ENCODE measurements around the gene CATSPERZ.
A peak's percentile ranks its signal among the peaks of the same experiment; 100 is the strongest.

Gene CATSPERZ

DNA sequence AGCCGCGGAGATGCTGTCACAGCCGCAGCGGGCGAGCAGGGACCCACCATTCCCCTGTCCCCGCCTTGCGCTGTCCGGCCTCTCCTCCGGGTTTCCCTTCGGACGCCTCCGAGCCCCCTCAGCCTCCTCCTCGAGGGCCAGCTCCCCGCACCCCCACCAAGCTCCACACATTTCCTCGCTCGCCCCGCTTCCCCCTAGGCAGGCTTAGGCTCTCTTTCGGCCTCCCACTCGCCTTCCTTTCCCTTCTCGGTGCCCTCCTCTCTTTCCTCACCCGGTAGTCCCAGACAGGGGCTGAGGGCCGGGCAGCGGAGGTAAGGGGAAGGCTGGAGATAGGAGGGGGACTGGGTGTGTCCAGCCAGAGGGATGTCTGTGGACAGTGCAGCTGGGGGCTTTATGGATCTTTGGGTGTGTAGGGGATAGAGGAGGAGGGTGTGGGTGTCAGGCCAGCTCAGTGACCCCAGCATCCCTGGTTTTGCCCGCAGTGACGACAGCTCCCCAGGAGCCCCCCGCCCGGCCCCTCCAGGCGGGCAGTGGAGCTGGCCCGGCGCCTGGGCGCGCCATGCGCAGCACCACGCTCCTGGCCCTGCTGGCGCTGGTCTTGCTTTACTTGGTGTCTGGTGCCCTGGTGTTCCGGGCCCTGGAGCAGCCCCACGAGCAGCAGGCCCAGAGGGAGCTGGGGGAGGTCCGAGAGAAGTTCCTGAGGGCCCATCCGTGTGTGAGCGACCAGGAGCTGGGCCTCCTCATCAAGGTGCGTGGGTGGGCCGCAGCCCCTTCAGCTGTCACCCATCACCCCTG is 7.5 kb upstream of the CATSPERZ start:
- H3K4me3 ChIP-seq (ENCODE audit: low read length), result peak overlapping the region; percentile 19
- no peak overlapping the region for H3K27ac ChIP-seq (ENCODE audit: low read depth, low read length)
- peaks cover 2% of the 10 kb centered on the region for H3K36me3 ChIP-seq (ENCODE audit: control insufficient read depth, insufficient read depth, low read length)
- peaks cover 42% of the 10 kb centered on the region for H3K27me3 ChIP-seq (ENCODE audit: control insufficient read depth, insufficient read depth, low read length)
- no peaks in the 10 kb centered on the region for H3K4me1 ChIP-seq (ENCODE audit: control insufficient read depth, insufficient read depth, low read length)
- H3K9ac ChIP-seq (ENCODE audit: low read length), result no peak overlapping the region

DNA sequence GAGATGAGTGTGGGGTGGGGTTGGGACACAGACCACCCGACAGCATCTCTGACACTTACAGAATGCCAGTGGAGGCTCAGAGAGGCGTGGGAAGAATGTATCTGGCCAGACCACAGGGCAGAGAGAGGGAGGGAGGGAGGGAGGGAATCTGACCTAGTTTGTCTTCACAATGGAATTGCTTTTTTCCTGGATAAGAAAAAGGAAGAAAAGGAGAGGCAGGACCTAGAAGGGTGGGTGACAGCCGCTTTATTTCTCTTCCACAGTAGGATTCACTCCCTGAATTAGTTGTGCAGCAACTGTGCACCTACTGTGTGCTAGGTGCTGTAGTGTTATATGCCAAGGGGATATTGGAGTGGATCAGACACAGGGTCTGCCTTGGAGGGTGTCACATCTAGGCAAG is 5.4 kb upstream of the CATSPERZ start:
- H3K9ac ChIP-seq (ENCODE audit: low read length), result no peak overlapping the region
- H3K4me1 ChIP-seq (ENCODE audit: control insufficient read depth, insufficient read depth, low read length), result peaks cover 2% of the 10 kb centered on the region
- H3K27ac ChIP-seq (ENCODE audit: low read depth, low read length), result no peak overlapping the region
- H3K4me3 ChIP-seq (ENCODE audit: low read length), result no peak overlapping the region
- peaks cover 53% of the 10 kb centered on the region for H3K27me3 ChIP-seq (ENCODE audit: control insufficient read depth, insufficient read depth, low read length)
- no peaks in the 10 kb centered on the region for H3K36me3 ChIP-seq (ENCODE audit: control insufficient read depth, insufficient read depth, low read length)

DNA sequence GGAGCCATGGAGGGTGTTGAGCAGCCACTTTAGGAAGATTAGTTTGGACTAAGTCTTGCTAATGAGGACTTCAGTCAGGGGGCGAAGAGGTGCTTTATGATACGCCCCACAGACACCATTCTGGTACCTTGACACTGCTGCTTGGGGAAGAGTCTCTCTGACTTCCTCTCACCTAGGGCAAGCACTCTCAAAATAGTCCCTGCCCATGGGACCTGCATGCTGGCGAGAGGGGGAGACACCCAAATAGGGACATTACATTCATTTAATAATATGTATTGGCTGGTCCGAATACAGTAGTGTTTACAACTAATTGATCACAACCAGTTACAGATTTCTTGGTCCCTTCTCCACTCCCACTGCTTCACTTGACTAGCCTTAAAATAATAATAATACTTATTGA is 4.4 kb upstream of the CATSPERZ start:
- Histone ChIP-seq H3K4me1 (ENCODE audit: control insufficient read depth, insufficient read depth, low read length) (peaks cover 3% of the 10 kb centered on the region), H3K36me3 (ENCODE audit: control insufficient read depth, insufficient read depth, low read length) (no peaks in the 10 kb centered on the region), H3K27ac (ENCODE audit: low read depth, low read length) (no peak overlapping the region), H3K9ac (ENCODE audit: low read length) (no peak overlapping the region), H3K4me3 (ENCODE audit: low read length) (no peak overlapping the region), H3K27me3 (ENCODE audit: control insufficient read depth, insufficient read depth, low read length) (peaks cover 62% of the 10 kb centered on the region)

DNA sequence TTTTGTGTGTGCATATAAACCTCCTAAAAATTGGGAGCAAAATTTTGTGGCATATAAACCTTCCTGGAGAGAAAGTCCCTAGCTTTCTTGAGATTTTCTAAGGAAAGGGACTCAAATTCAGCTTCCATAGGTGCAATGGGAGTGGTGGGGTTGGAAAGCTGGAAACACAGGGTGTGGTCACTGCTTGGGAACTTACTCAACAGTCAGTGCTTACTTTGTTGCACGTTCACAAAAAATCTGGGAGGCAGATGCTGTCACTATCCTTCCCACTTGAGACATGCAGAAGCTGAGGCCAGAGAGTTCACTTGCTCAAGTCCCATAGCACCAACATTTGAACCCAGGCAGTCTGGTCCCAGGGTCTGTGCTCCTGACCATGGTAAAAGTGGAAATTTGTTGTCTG is 3.9 kb upstream of the CATSPERZ start:
- H3K27me3 ChIP-seq (ENCODE audit: control insufficient read depth, insufficient read depth, low read length), result peaks cover 59% of the 10 kb centered on the region
- H3K27ac ChIP-seq (ENCODE audit: low read depth, low read length), result no peak overlapping the region
- no peak overlapping the region for H3K9ac ChIP-seq (ENCODE audit: low read length)
- H3K4me1 ChIP-seq (ENCODE audit: control insufficient read depth, insufficient read depth, low read length), result peaks cover 5% of the 10 kb centered on the region
- H3K4me3 ChIP-seq (ENCODE audit: low read length), result no peak overlapping the region
- no peaks in the 10 kb centered on the region for H3K36me3 ChIP-seq (ENCODE audit: control insufficient read depth, insufficient read depth, low read length)

DNA sequence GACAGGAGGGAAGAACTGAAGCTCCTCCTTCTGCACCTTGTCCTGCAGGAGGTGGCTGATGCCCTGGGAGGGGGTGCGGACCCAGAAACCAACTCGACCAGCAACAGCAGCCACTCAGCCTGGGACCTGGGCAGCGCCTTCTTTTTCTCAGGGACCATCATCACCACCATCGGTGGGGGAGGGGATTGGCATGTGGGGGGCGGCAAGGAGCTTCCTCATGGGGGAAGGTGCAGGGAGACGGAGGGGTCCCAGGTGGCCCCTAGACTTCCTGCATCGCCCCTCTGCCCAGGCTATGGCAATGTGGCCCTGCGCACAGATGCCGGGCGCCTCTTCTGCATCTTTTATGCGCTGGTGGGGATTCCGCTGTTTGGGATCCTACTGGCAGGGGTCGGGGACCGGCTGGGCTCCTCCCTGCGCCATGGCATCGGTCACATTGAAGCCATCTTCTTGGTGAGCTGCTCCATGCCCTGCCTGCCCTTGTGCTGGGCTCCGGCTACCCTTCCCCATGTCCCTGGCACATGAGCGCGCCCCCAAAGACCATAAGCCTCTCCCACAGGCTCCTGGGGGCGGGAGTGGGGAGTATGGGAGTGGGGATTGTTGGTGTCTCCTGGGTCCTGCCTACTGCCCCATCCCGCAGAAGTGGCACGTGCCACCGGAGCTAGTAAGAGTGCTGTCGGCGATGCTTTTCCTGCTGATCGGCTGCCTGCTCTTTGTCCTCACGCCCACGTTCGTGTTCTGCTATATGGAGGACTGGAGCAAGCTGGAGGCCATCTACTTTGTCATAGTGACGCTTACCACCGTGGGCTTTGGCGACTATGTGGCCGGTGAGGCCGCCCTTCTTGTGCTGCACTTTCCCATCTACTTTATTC is 3.1 kb upstream of the CATSPERZ start:
- Histone ChIP-seq H3K9ac (ENCODE audit: low read length) (no peak overlapping the region), H3K4me1 (ENCODE audit: control insufficient read depth, insufficient read depth, low read length) (peaks cover 5% of the 10 kb centered on the region)

DNA sequence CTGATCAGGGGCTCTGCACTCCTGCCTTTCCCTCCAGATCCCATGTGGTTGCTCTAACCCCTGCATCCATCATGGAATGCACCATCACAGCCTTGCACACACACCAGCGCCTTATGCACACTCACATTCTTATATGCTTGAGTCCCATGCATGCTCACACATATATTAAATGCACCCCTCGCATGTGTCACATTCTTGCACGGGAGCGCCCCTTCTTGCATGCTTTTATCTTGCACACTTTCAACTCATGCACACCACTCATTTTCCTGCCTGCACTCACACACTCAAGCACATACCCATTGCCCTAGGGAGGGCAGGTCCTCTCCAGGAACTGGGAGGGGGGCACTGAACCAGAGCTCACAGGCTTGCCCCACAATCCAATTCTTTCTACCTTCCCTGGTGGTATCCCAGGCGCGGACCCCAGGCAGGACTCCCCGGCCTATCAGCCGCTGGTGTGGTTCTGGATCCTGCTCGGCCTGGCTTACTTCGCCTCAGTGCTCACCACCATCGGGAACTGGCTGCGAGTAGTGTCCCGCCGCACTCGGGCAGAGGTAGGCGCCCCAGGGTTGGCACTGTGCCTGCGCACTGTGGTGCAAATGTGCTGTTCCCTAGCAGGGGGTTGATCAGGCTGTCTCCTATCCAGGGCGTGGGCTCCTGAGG is 2.3 kb upstream of the CATSPERZ start:
- H3K4me3 ChIP-seq (ENCODE audit: low read length), result no peak overlapping the region
- no peak overlapping the region for H3K27ac ChIP-seq (ENCODE audit: low read depth, low read length)
- no peaks in the 10 kb centered on the region for H3K36me3 ChIP-seq (ENCODE audit: control insufficient read depth, insufficient read depth, low read length)
- no peak overlapping the region for H3K9ac ChIP-seq (ENCODE audit: low read length)
- H3K27me3 ChIP-seq (ENCODE audit: control insufficient read depth, insufficient read depth, low read length), result peaks cover 49% of the 10 kb centered on the region
- peaks cover 5% of the 10 kb centered on the region for H3K4me1 ChIP-seq (ENCODE audit: control insufficient read depth, insufficient read depth, low read length)

More for the DNA sequence above, 3.1 kb upstream of the CATSPERZ start:
- Histone ChIP-seq H3K27me3 (ENCODE audit: control insufficient read depth, insufficient read depth, low read length) (peaks cover 57% of the 10 kb centered on the region), H3K4me3 (ENCODE audit: low read length) (no peak overlapping the region), H3K27ac (ENCODE audit: low read depth, low read length) (no peak overlapping the region), H3K36me3 (ENCODE audit: control insufficient read depth, insufficient read depth, low read length) (no peaks in the 10 kb centered on the region)

DNA sequence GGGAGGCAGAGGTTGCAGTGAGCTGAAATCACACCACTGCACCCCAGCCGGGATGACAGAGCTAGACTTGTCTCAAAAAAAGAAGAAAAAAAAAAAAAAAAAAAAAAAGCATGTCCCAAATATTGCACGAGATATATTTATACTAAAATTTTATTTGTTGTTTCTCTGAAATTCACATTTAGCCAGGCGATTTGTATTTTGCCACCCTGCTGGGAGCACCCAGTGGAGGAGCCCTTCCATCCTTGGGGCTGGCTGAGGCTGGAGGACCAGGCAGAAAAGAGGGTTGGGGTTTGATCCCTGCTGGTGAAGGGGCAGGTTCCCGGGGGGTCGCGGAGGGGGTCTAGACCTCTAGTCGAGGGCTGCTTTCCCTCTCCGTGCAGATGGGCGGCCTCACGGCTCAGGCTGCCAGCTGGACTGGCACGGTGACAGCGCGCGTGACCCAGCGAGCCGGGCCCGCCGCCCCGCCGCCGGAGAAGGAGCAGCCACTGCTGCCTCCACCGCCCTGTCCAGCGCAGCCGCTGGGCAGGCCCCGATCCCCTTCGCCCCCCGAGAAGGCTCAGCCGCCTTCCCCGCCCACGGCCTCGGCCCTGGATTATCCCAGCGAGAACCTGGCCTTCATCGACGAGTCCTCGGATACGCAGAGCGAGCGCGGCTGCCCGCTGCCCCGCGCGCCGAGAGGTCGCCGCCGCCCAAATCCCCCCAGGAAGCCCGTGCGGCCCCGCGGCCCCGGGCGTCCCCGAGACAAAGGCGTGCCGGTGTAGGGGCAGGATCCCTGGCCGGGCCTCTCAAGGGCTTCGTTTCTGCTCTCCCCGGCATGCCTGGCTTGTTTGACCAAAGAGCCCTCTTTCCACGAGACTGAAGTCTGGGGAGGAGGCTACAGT is 952 bp upstream of the CATSPERZ start:
- H3K4me1 ChIP-seq (ENCODE audit: control insufficient read depth, insufficient read depth, low read length), result peaks cover 10% of the 10 kb centered on the region
- H3K9ac ChIP-seq (ENCODE audit: low read length), result no peak overlapping the region
- no peaks in the 10 kb centered on the region for H3K36me3 ChIP-seq (ENCODE audit: control insufficient read depth, insufficient read depth, low read length)
- peaks cover 42% of the 10 kb centered on the region for H3K27me3 ChIP-seq (ENCODE audit: control insufficient read depth, insufficient read depth, low read length)
- no peak overlapping the region for H3K27ac ChIP-seq (ENCODE audit: low read depth, low read length)
- peak overlapping the region; percentile 52 for H3K4me3 ChIP-seq (ENCODE audit: low read length)

DNA sequence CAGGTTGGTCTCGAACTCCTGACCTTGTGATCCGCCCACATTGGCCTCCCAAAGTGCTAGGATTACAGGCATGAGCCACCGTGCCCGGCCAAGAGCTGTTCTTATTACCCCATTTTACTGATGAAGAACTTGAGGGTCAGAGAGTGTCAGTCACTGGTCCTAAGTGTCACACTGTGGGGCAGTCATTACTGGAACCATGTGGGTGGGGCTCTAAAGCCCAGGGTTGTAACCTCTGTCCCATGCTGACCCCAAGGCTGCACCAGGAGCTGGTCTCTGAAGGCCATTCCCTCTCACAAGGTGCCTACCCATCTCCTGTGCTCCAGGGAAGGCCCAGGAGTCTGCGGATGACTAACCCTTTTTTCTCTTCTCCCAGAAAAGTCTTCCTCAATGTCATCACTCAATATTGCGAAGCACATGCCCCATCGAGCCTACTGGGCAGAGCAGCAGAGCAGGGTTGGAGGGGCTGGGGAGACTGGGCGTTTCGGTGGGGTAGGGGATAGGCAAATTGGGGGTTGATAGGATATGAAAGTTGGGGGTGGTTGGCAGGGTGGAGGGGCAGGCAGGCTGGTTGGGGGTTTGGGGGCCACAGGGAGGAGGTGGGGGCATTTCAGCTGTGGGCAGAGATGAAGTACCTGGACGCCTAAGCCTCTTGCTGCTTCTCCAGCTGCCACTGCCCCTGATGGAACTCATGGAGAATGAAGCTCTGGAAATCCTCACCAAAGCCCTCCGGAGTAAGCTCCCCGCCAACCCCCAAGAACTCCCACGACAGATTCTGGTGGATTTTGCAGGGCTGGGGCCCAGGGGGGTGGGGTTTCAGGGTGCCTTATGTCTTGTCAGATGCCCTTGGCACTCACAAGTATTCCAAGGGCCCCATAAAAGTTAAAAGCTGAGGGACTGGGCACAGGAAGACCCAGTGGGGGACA is 3.2 kb downstream of the CATSPERZ start:
- Histone ChIP-seq H3K9ac (ENCODE audit: low read length) (peak overlapping the region; percentile 11), H3K4me3 (ENCODE audit: low read length) (peak overlapping the region; percentile 86)

DNA sequence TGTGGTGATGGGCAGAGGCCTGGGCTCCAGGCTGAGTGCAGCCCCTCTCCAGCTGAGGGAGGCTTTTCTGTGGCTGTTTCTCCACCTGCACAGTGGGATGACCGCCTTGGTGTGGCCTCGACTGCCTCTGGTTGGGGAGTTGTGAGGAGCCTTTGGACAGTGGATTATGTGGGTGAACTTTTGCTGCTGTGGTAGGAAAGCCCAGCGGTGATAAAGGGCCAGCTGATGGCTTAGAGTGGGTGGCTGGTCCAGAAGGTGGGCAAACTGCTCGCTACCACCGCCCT is 3.8 kb downstream of the CATSPERZ start:
- Histone ChIP-seq H3K36me3 (ENCODE audit: control insufficient read depth, insufficient read depth, low read length) (no peaks in the 10 kb centered on the region), H3K27ac (ENCODE audit: low read depth, low read length) (peak overlapping the region; percentile 99), H3K9ac (ENCODE audit: low read length) (peak overlapping the region; percentile 11), H3K27me3 (ENCODE audit: control insufficient read depth, insufficient read depth, low read length) (peaks cover 18% of the 10 kb centered on the region), H3K4me3 (ENCODE audit: low read length) (peak overlapping the region; percentile 86), H3K4me1 (ENCODE audit: control insufficient read depth, insufficient read depth, low read length) (peaks cover 11% of the 10 kb centered on the region)

More for the DNA sequence above, 3.2 kb downstream of the CATSPERZ start:
- Histone ChIP-seq H3K27me3 (ENCODE audit: control insufficient read depth, insufficient read depth, low read length) (peaks cover 19% of the 10 kb centered on the region), H3K27ac (ENCODE audit: low read depth, low read length) (peak overlapping the region; percentile 99), H3K36me3 (ENCODE audit: control insufficient read depth, insufficient read depth, low read length) (no peaks in the 10 kb centered on the region), H3K4me1 (ENCODE audit: control insufficient read depth, insufficient read depth, low read length) (peaks cover 11% of the 10 kb centered on the region)

DNA sequence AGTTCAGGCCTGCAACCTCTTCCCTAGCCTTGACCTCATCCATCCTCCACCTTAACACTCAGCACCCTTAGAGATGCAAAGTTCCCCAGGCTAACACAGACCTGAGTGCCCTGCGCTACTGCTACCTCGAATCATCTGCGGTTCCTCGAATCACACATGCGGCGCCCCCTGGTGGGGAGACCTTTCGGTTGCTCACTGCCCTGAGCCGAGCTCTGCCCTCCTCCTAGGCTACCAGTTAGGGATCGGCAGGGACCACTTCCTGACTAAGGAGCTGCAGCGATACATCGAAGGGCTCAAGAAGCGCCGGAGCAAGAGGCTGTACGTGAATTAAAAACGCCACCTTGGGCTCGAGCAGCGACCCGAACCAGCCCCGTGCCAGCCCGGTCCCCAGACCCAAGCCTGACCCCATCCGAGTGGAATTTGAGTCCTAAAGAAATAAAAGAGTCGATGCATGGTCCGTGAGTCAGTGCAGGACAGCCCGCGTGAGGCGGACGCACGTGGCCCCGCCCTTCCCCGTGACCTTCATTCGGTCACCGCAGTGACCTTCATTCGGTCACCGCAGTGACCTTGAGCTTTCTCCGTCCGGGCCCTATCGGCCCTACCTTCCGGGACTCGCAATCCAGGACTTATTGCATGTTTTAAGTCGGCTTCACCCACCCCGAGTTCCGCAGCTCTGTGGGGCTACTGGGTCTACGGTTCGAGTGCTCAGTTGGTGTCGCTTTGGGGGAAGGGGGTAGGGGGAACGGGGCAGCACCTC is 4.3 kb downstream of the CATSPERZ start:
- peak overlapping the region; percentile 86 for H3K4me3 ChIP-seq (ENCODE audit: low read length)
- H3K27ac ChIP-seq (ENCODE audit: low read depth, low read length), result peak overlapping the region; percentile 99
- H3K27me3 ChIP-seq (ENCODE audit: control insufficient read depth, insufficient read depth, low read length), result peaks cover 17% of the 10 kb centered on the region
- H3K36me3 ChIP-seq (ENCODE audit: control insufficient read depth, insufficient read depth, low read length), result no peaks in the 10 kb centered on the region
- H3K4me1 ChIP-seq (ENCODE audit: control insufficient read depth, insufficient read depth, low read length), result peaks cover 8% of the 10 kb centered on the region
- peak overlapping the region; percentile 66 for H3K9ac ChIP-seq (ENCODE audit: low read length)
